IMR-90 (cell line): ENCODE measurements around the gene DNAJC7. TPM values are rescaled to one million over a fixed set of nuclear protein-coding genes. Genes with fewer than 3 reads are reported as not detected.

Experiments
- ATAC-seq: fragments of 200-7000 bp; cut with Tn5 transposase; 2 replicates; pipeline ENCODE4 v1.9.1; 2020; ENCODE audit warnings: low read depth, mild to moderate bottlenecking, moderate library complexity
- BruUV-seq: library from RNA; stranded (reverse); fragments of 400-500 nt; replicated peaks from 2 replicates; lab custom pipeline; 2021; lab: Mats Ljungman, UMichigan
- CTCF ChIA-PET: fragments of 300-600 bp; formaldehyde crosslinking; extraction: SDS; loops from one replicate; lab custom pipeline; 2021; ENCODE audit warnings: antibody characterized with exemption; lab: Yijun Ruan, JAX
- POLR2A ChIA-PET: fragments of 300-600 bp; sonication (Branson Sonifier 250); formaldehyde crosslinking; loops from one replicate; lab custom pipeline; 2022; ENCODE audit warnings: antibody characterized with exemption; ENCODE audit not compliant: unreplicated experiment; lab: Charles Lee
- DNase-seq: peaks from one replicate; pipeline ENCODE4 v3.0.0; 2013
- H2AFZ ChIP-seq: replicated peaks from 2 replicates; pipeline ENCODE3; 2013; ENCODE audit warnings: low read length, mild to moderate bottlenecking; ENCODE audit not compliant: poor library complexity
- H2AK5ac ChIP-seq: 2 replicates; pipeline ENCODE4 v1.6.1; 2013; ENCODE audit warnings: low read depth, low read length, inconsistent platforms
- H2AK9ac ChIP-seq: replicated peaks from 2 replicates; pipeline ENCODE3; 2013; ENCODE audit warnings: mild to moderate bottlenecking, low read depth, low read length, moderate library complexity; ENCODE audit not compliant: poor library complexity
- H2BK120ac ChIP-seq: 2 replicates; pipeline ENCODE4 v1.6.1; 2013; ENCODE audit warnings: low read depth, low read length, inconsistent platforms
- H2BK15ac ChIP-seq: 3 replicates; pipeline ENCODE4 v1.6.1; 2013; ENCODE audit warnings: low read depth, low read length, inconsistent platforms
- H2BK20ac ChIP-seq: 2 replicates; pipeline ENCODE4 v1.6.1; 2013; ENCODE audit warnings: low read depth, mild to moderate bottlenecking, inconsistent platforms, low read length, moderate library complexity
- H2BK5ac ChIP-seq: 2 replicates; pipeline ENCODE4 v1.6.1; 2013; ENCODE audit warnings: mild to moderate bottlenecking, low read depth, low read length, inconsistent platforms; ENCODE audit not compliant: poor library complexity, severe bottlenecking
- H3K14ac ChIP-seq: replicated peaks from 2 replicates; pipeline ENCODE4 v1.6.1; 2013; ENCODE audit warnings: low read depth, low read length, inconsistent platforms
- H3K18ac ChIP-seq: 2 replicates; pipeline ENCODE4 v1.6.1; 2013; ENCODE audit warnings: low read depth, low read length, control low read depth
- H3K23ac ChIP-seq: 2 replicates; pipeline ENCODE4 v1.6.1; 2013; ENCODE audit warnings: low read depth, low read length, inconsistent platforms
- H3K27ac ChIP-seq: 2 replicates; pipeline ENCODE4 v1.5.1; 2013; ENCODE audit warnings: mild to moderate bottlenecking, control low read depth, low read length; ENCODE audit not compliant: insufficient read depth
- H3K27me3 ChIP-seq: 2 replicates; pipeline ENCODE4 v1.6.1; 2013; ENCODE audit warnings: low read length; ENCODE audit not compliant: control insufficient read depth, insufficient read depth
- H3K36me3 ChIP-seq: 2 replicates; pipeline ENCODE4 v1.6.1; 2013; ENCODE audit warnings: low read length, mixed read lengths; ENCODE audit not compliant: control insufficient read depth, insufficient read depth
- H3K4ac ChIP-seq: 2 replicates; pipeline ENCODE4 v1.6.1; 2013; ENCODE audit warnings: low read depth, low read length, inconsistent platforms
- H3K4me1 ChIP-seq: 2 replicates; pipeline ENCODE4 v1.6.1; 2013; ENCODE audit warnings: low read length, mixed read lengths; ENCODE audit not compliant: control insufficient read depth, insufficient read depth
- H3K4me2 ChIP-seq: 2 replicates; pipeline ENCODE4 v1.6.1; 2013; ENCODE audit warnings: low read depth, mild to moderate bottlenecking, control low read depth, low read length, moderate library complexity
- H3K4me3 ChIP-seq: 2 replicates; pipeline ENCODE4 v1.5.1; 2013; ENCODE audit warnings: low read depth, mild to moderate bottlenecking, control low read depth, low read length, moderate library complexity; ENCODE audit not compliant: insufficient read depth
- H3K56ac ChIP-seq: 2 replicates; pipeline ENCODE4 v1.6.1; 2013; ENCODE audit warnings: low read length, inconsistent platforms; ENCODE audit not compliant: insufficient read depth; ENCODE audit errors: extremely low read depth
- H3K79me1 ChIP-seq, 2 experiments: 2 replicates each; pipeline ENCODE4 v1.6.1; 2013; ENCODE audit warnings: low read length in 2 of 2, inconsistent platforms in 1 of 2, low read depth in 1 of 2
- H3K9ac ChIP-seq: 2 replicates; pipeline ENCODE4 v1.6.1; 2013; ENCODE audit warnings: low read depth, low read length, control low read depth
- H3K9me1 ChIP-seq: 2 replicates; pipeline ENCODE4 v1.6.1; 2013; ENCODE audit warnings: low read length, inconsistent platforms; ENCODE audit not compliant: insufficient read depth
- H3K9me3 ChIP-seq: 2 replicates; pipeline ENCODE4 v1.6.1; 2013; ENCODE audit warnings: low read length; ENCODE audit not compliant: control insufficient read depth, insufficient read depth
- H4K20me1 ChIP-seq: 2 replicates; pipeline ENCODE4 v1.6.1; 2013; ENCODE audit warnings: low read length, inconsistent platforms; ENCODE audit not compliant: insufficient read depth
- H4K5ac ChIP-seq: 2 replicates; pipeline ENCODE4 v1.6.1; 2013; ENCODE audit warnings: mild to moderate bottlenecking, low read depth, low read length, control low read depth
- H4K8ac ChIP-seq, 2 experiments: 2 replicates each; pipeline ENCODE4 v1.6.1; 2013; ENCODE audit warnings: low read depth in 2 of 2, low read length in 2 of 2, control low read depth in 1 of 2, inconsistent platforms in 1 of 2
- H4K91ac ChIP-seq: 2 replicates; pipeline ENCODE4 v1.6.1; 2013; ENCODE audit warnings: low read depth, low read length, inconsistent platforms; ENCODE audit not compliant: insufficient read depth
- BHLHE40 ChIP-seq: fragments of 150-350 bp; IDR thresholded peaks from 2 replicates; pipeline ENCODE4 v1.6.1; 2016; ENCODE audit warnings: mild to moderate bottlenecking, low read depth, low read length
- CHD1 ChIP-seq: IDR thresholded peaks from 2 replicates; pipeline ENCODE4 v1.6.1; 2012; ENCODE audit warnings: low read depth, low read length, improper control_type of control experiment
- RCOR1 ChIP-seq: IDR thresholded peaks from 2 replicates; pipeline ENCODE4 v1.6.1; 2012; ENCODE audit warnings: mild to moderate bottlenecking, low read length, improper control_type of control experiment; ENCODE audit not compliant: insufficient replicate concordance
- WGBS, 2 experiments: methylation state at CpG; one replicate each; pipeline versions ENCODE4 v1.1.5 to v1.1.7; 2013; ENCODE audit warnings: missing lambda C conversion rate in 2 of 2; ENCODE audit not compliant: insufficient read length in 1 of 2; ENCODE audit errors: extremely low coverage in 2 of 2; 5-methylcytosine and 5-hydroxymethylcytosine counted together
- dilution Hi-C: fragments of 300-500 bp; cut with HindIII; formaldehyde crosslinking; loops from one replicate; pipeline ENCODE4 v1.14.3; 2018; ENCODE audit warnings: low sequenced_read_pairs; ENCODE audit not compliant: unreplicated experiment
- in situ Hi-C: fragments of 300-500 bp; cut with MboI; formaldehyde crosslinking; loops from 3 replicates; pipeline ENCODE4 v1.14.3; 2019; ENCODE audit warnings: low sequenced_read_pairs, inconsistent platforms, mixed read lengths
- intact Hi-C: fragments of 100-400 bp; cut with micrococcal nuclease; formaldehyde crosslinking; loops from 2 replicates; pipeline ENCODE4 v1.10.0; 2022
- polyA plus RNA-seq, 3 experiments: library from polyadenylated mRNA; depleted of rRNA; stranded (reverse); fragments of >200 nt; gene quantifications; 2 replicates each; pipeline ENCODE4 v1.2.3, GENCODE V29; 2012; ENCODE audit warnings: low replicate concordance in 1 of 3
- total RNA-seq: library from RNA; depleted of rRNA; stranded (reverse); fragments of >200 nt; gene quantifications from 2 replicates; pipeline ENCODE4 v1.2.3, GENCODE V29; 2012

Gene DNAJC7
- total and polyA plus RNA-seq, 2 of the 4 experiments (the other 2 are of a cell fraction): 49.3 to 71.7 TPM

DNA sequence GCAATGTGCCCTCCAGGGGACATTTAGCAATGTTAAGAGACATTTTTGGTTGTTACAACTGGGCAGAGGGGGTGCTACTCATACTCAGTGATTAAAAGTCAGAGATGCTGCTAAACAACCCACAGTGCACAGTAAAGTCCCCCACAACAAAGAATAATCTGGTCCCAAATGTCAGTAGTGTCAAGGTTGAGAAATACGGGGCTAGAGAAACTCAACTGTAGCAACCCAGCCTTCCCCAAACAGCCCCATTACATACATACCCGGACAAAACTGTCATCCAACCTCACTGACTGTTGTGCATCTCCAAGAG is 20.4 kb downstream of the DNAJC7 start:
- H3K9me3 ChIP-seq: no peaks in the 10 kb centered on the region
- ATAC-seq (no peak), DNase-seq (no peak)
- H2AK9ac ChIP-seq: peak overlapping the region; percentile 80
- POLR2A ChIA-PET: no interaction called here
- no peak overlapping the region for H4K8ac ChIP-seq
- no peak overlapping the region for H3K9ac ChIP-seq
- no peak overlapping the region for H3K4me2 ChIP-seq
- no peak overlapping the region for H2BK20ac ChIP-seq
- peaks cover 10% of the 10 kb centered on the region; the same call in 1 of the 2 replicates for H3K9me1 ChIP-seq
- no peak overlapping the region for H3K23ac ChIP-seq
- H3K18ac ChIP-seq: no peak overlapping the region
- no peak overlapping the region for H3K4ac ChIP-seq
- H2BK15ac ChIP-seq: no peak overlapping the region
- no peak overlapping the region for H2AK5ac ChIP-seq
- no TSS peak for BruUV-seq
- in situ Hi-C loops: no loop called here
- no peak overlapping the region for H4K5ac ChIP-seq
- peaks cover 11% of the 10 kb centered on the region for H4K20me1 ChIP-seq
- dilution Hi-C loops: no loop called here
- intact Hi-C loops: no loop called here
- H3K56ac ChIP-seq: no peak overlapping the region
- H4K91ac ChIP-seq: no peak overlapping the region
- H3K4me1 ChIP-seq: peaks cover 4% of the 10 kb centered on the region
- H3K27ac ChIP-seq: no peak overlapping the region
- H3K36me3 ChIP-seq: peaks cover 59% of the 10 kb centered on the region
- H3K14ac ChIP-seq: 0 out of 2 replicates have a peak overlapping the region, but pooled peaks have one; percentile 36
- 67% methylated on average over 1 of the region's 2 CpGs; no CpG with 5 or more reads in 1 of the 2 experiments for WGBS, 2 experiments
- no peak overlapping the region for H2BK120ac ChIP-seq
- TF ChIP-seq BHLHE40 (no peak), RCOR1 (no peak), CHD1 (no peak)
- no peak overlapping the region for H2AFZ ChIP-seq
- no peaks in the 10 kb centered on the region for H3K27me3 ChIP-seq
- H3K79me1 ChIP-seq: peaks cover 34 to 68% of the 10 kb centered on the region in 2 experiments
- CTCF ChIA-PET: no interaction called here
- no peak overlapping the region for H3K4me3 ChIP-seq
- no peak overlapping the region for H2BK5ac ChIP-seq
